Ishikawa (cell line): ENCODE results near the gene ACSL5.

Experiments
- CEBPB ChIP-seq: IDR thresholded peaks from 2 replicates; pipeline ENCODE4 v1.6.1; 2012
- CREB1 ChIP-seq: IDR thresholded peaks from 2 replicates; pipeline ENCODE4 v1.6.1; 2012; ENCODE audit warnings: low read depth
- EP300 ChIP-seq: IDR thresholded peaks from 2 replicates; pipeline ENCODE4 v1.6.1; 2012; ENCODE audit warnings: borderline replicate concordance
- FOXM1 ChIP-seq: IDR thresholded peaks from 2 replicates; pipeline ENCODE4 v1.6.1; 2012; ENCODE audit warnings: low read depth, borderline replicate concordance
- NFIC ChIP-seq: IDR thresholded peaks from 2 replicates; pipeline ENCODE4 v1.6.1; 2012
- RAD21 ChIP-seq: IDR thresholded peaks from 2 replicates; pipeline ENCODE4 v1.6.1; 2012; ENCODE audit warnings: low read depth
- TAF1 ChIP-seq: IDR thresholded peaks from 2 replicates; pipeline ENCODE4 v1.6.1; 2012; ENCODE audit warnings: low read depth, mild to moderate bottlenecking
- TEAD4 ChIP-seq: IDR thresholded peaks from 2 replicates; pipeline ENCODE4 v1.6.1; 2012
- YY1 ChIP-seq: IDR thresholded peaks from 2 replicates; pipeline ENCODE4 v1.6.1; 2012; ENCODE audit warnings: low read depth
- ZBTB7A ChIP-seq: IDR thresholded peaks from 2 replicates; pipeline ENCODE4 v1.6.1; 2012; ENCODE audit warnings: low read depth
- TF ChIP-seq, protein P1 (sequence below): IDR thresholded peaks from 2 replicates; pipeline ENCODE4 v1.6.1; 2012; ENCODE audit warnings: low read depth, mild to moderate bottlenecking
- TF ChIP-seq, protein P2 (sequence below): IDR thresholded peaks from 2 replicates; pipeline ENCODE4 v1.6.1; 2012

DNA sequence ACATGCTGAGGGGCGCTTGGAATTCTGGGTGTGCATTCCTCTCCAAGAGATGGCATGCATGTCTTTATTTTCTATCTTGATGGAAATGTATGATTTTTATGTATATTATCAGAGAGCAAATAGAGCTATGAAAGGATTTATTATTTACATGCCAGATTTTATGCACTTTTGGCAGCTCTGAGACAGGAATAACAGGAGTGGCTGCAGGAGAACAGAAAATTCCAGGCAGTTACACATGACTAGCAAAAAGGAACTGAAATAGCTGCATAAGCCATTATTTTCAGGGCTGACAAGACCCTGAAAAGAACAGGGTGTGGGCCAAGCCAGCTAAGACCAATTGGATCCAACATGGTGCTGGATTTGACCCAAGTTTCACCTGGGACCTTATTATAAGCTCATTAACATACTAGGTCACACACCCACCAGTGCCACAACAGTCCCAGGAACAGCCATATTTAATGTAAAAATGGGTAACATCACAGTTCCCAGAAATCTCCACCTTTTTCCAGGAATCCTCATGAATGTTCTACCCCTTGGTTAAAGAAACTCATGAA lies 43.2 kb upstream of the ACSL5 start:
- TF ChIP-seq FOXM1 (no peak), CEBPB (no peak), EP300 (no peak), RAD21 (no peak), TEAD4 (no peak), YY1 (no peak), CREB1 (no peak), NFIC (no peak), TAF1 (no peak), ZBTB7A (no peak)
- TF ChIP-seq, protein P1, sequence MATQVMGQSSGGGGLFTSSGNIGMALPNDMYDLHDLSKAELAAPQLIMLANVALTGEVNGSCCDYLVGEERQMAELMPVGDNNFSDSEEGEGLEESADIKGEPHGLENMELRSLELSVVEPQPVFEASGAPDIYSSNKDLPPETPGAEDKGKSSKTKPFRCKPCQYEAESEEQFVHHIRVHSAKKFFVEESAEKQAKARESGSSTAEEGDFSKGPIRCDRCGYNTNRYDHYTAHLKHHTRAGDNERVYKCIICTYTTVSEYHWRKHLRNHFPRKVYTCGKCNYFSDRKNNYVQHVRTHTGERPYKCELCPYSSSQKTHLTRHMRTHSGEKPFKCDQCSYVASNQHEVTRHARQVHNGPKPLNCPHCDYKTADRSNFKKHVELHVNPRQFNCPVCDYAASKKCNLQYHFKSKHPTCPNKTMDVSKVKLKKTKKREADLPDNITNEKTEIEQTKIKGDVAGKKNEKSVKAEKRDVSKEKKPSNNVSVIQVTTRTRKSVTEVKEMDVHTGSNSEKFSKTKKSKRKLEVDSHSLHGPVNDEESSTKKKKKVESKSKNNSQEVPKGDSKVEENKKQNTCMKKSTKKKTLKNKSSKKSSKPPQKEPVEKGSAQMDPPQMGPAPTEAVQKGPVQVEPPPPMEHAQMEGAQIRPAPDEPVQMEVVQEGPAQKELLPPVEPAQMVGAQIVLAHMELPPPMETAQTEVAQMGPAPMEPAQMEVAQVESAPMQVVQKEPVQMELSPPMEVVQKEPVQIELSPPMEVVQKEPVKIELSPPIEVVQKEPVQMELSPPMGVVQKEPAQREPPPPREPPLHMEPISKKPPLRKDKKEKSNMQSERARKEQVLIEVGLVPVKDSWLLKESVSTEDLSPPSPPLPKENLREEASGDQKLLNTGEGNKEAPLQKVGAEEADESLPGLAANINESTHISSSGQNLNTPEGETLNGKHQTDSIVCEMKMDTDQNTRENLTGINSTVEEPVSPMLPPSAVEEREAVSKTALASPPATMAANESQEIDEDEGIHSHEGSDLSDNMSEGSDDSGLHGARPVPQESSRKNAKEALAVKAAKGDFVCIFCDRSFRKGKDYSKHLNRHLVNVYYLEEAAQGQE, result no peak
- TF ChIP-seq, protein P2, sequence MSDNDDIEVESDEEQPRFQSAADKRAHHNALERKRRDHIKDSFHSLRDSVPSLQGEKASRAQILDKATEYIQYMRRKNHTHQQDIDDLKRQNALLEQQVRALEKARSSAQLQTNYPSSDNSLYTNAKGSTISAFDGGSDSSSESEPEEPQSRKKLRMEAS, result no peak
